Glomerular visceral epithelial cell (primary cell): ENCODE data around the gene COL20A1.
"Not testable (repeated sequence)": the region's sequence is repeated elsewhere in the genome, so short reads cannot be mapped to it uniquely, and the experiment has no call there.

Experiments used
- DNase-seq: peaks from one replicate; pipeline ENCODE4 v3.0.0-alpha.2; 2016; ENCODE audit errors: extremely low spot score

Gene COL20A1

DNA sequence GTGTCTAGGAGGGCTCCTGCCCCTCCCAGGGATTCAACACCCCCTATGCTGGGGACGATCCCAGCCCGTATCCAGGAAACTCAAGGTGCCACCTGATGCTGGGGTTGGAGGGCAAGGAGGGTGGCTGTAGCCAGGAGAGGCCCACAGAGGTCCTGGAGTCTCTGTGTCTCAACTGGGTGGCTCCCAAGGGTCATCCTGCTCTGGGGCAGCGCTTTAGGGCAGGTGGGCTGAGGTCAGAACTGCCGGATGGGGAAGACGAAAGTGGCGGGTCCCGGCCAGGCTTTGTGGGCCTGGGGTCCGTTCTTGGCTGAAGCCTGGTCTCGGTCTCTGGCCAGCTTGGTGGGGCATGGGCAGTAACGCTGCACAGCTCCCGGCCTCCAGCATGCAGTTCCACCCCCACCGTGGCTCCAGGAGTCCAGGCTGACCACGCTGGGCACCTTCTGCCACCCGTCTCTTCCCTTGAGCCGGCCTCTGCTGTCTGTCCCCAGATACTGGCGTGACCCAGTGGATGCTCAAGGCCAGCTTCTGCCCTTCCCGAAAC, 2.8 kb upstream of the COL20A1 start:
- DNase-seq = no peak

DNA sequence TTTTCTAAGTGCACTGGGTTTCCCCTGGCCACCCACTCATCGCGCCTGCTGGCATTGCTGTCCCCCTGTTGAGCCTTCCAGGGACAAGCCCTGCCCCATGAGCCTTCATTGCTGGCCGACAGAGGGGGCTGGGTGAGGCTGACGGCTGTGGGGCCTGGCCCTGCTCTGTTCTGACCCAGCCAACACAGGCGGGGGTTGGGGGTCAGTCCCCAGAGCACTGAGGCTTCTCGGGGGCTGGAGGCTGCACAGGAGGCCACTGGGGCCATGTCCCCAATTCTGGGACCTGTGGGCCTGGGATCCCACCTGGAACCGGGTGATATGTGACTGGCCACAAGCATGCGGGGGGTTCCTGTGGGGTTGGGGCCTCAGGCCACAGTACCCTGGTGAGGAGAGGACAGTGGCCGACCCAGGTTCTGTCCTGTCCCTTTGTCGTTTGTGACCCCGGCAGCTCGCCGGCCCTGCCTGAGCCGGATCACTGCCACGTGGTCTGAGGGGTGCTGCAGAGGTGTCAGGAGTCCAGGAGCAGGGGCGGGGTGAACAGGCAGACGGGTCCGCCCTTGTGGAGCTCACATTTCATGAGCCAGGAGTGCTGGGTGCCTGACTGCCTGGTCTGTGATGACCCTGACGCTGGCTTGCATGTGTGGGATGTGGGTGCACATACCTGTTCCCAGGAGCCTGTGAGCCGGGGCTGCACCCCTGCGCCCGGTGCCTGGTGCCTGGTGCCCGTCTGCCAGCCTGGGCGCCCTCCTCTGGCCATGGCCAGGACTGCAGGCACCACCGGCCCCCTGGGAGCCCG, 2.1 kb upstream of the COL20A1 start:
- peak; percentile 62 for DNase-seq

- no peak for DNase-seq
Observed at GRCh38 chr20:63291811-63292210, 1.2 kb upstream of the COL20A1 start.

DNA sequence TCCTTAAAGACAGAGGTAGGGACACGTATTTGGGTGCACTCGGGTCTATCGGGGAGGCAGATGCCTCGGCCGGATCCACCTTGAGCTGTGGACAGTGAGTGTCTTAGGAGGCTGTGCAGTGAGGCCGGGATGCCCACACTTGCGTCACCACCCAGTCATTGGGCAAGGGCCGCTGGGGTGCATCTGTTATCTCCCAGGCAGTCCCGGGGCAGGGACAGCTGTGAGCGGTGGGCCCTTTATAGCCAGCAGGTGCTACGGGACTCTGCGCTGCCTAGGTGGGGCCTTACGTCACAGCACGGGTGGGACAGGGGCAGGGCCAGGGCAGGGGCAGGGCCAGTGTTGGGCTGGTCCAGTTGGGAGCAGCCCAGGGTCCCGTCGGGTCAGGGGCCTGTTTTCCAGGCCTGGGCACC, 689 bp upstream of the COL20A1 start:
- no peak for DNase-seq

- DNase-seq = no peak
Observed at GRCh38 chr20:63293456-63293855, 470 bp downstream of the COL20A1 start.

GRCh38 chr20:63293871-63294535, 1.0 kb downstream of the COL20A1 start:
- no peak for DNase-seq

DNA sequence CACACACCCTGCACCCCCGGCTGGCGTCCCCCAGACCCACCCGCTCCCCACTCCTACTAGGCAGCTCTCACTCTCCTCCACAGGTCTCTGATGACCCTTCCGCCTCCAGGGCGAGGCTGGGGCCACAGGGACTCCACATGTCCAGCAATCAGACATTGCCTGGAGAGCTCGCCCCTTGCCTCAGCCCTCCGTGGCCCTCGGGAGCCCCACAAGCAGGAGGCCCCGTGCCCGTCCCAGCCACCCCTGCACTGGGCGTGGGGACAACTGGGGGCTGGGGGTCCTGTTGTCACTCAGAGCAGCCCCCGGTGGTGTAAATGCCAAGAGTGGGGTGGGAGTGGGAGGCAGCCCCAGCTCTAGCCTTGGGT, 1.5 kb downstream of the COL20A1 start:
- DNase-seq = no peak

DNA sequence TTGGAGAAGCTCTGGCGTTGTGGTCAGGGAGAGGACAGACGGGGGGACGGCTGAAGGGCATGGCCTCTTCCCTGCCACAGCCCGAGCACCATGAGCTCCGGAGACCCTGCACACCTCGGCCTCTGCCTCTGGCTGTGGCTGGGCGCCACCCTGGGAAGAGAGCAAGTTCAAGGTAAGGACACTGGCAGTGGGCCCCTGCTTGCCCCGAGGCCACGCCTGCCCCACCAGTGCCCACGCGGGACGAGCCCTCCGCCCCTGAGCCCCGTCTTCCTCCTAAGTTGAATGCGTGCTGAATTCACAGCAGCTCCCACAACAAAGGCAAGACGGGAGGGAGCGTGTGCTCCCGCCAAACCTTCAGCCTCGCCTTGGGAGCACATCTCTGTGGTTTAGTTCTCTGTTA, 2.0 kb downstream of the COL20A1 start:
- no peak for DNase-seq

GRCh38 chr20:63295422-63295821, 2.4 kb downstream of the COL20A1 start:
- no peak for DNase-seq

GRCh38 chr20:63295846-63296245, 2.9 kb downstream of the COL20A1 start:
- no peak for DNase-seq

- DNase-seq = no peak
Observed at GRCh38 chr20:63296531-63297299, 3.7 kb downstream of the COL20A1 start.

DNA sequence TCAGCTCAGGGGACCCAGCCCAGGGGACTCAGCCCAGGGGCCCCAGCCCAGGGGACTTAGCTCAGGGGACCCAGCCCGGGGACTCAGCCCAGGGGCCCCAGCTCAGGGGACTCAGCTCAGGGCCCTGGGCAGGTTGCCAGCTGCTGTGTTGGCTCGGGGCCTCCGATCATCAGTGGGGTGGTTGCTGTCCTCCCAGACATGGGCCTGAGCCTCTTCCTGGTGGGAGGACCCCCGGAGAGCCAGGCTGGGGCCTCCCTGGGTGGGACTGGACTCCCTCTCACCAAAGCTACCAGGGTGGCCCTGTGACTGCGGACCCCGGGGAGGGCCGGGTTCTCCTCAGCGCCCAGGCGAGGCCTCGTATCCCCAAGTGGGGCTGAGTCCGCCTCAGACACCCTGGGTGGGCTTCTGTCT, 4.4 kb downstream of the COL20A1 start:
- no peak for DNase-seq

GRCh38 chr20:63297796-63298572, 5.0 kb downstream of the COL20A1 start:
- DNase-seq = no peak

DNA sequence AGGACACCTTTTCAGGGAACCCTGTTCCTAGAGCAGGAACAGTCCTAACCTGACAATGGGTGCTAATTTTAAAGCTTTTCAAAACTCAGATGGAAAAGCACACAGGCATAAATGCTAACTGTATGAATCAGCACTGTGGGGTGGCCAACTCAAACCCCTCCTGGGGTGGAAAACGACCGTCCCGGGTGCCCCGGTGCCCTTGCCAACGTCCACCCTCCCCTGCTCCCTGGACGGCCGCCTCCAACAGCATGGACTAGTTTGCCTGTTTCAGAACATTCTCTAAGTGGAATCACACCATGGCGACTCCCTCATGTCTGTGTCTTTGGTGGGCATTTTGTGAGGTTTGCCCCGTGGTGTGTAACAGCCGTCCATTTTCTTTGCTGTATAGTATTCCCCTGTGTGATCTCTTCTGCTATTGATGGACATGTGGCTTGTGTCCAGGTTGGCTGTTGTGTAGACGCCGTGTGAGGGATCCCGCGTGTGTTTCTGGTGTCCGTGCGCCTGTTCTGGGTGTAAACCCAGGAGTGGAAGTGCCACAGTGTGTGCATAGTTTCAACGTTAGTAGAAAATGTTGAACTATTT, 5.8 kb downstream of the COL20A1 start:
- no peak for DNase-seq

DNA sequence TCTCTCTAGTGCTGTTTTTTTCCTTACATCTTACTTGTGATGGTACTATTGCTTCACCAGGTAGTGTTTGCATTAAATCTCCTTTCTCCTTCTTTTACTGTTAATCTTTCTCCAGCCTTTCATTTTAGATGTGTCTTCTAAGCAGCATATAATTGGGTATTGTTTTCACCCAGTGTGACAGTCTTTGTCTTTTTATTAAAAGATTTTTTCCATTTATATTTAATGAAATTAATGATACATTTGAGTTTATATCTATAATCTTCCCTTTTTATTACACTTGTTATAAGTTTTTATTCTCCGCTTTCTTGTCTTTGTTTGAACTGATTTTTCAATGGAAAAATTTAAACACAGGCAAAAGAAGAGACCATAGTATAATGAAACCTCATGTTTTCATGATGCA, 8.7 kb downstream of the COL20A1 start:
- DNase-seq = no peak

DNA sequence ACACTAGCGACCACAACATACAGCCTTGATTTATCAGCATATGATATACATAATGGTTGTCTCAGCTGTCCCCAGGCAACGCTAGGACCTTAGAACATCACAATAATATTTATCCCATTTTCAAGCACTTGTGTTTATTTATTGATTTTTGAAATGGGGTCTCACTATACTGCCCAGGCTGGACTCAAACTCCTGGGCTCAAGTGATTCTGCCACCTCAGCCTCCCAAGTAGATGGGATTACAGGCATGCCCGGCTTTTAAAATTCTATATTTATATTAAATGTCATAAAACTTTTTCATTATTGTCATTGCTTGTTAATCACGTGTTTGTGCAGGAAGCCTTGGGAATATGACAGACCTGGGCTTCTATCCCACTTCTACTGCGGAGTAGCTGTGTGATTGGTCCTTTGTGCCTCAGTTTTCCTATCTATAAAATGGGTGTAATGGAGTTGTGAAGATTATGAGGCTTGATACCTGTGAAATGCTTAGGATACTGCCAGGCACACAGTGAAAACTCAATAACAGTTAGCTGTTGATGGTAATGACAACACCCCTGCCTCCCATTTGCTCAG, 10.2 kb downstream of the COL20A1 start:
- no peak for DNase-seq

GRCh38 chr20:63305393-63305792, 12.4 kb downstream of the COL20A1 start:
- DNase-seq = no peak

- not testable (repeated sequence) for DNase-seq
Observed at GRCh38 chr20:63305933-63306672, 13.1 kb downstream of the COL20A1 start.

- no peak for DNase-seq
Observed at GRCh38 chr20:63306673-63307537, 13.9 kb downstream of the COL20A1 start.
